GM12878 (cell line): ENCODE results near the gene ADAMTSL1. TPM values are rescaled to one million over a fixed set of nuclear protein-coding genes. Genes with fewer than 3 reads are reported as not detected.

Source experiments
- ATAC-seq: fragments of 200-7000 bp; cut with Tn5 transposase; 3 replicates; pipeline ENCODE4 v1.9.1; 2020; ENCODE audit warnings: mild to moderate bottlenecking, moderate library complexity
- BruUV-seq: library from RNA; stranded (reverse); fragments of 400-500 nt; replicated peaks from 2 replicates; lab custom pipeline; 2021; lab: Mats Ljungman, UMichigan
- CTCF ChIA-PET: fragments of 300-600 bp; sonication (Branson Sonifier 250); formaldehyde crosslinking; extraction: SDS; loops from one replicate; lab custom pipeline; 2021; ENCODE audit warnings: inconsistent platforms; lab: Yijun Ruan, JAX
- POLR2A ChIA-PET: fragments of 350-600 bp; formaldehyde crosslinking; extraction: SDS; loops from one replicate; lab custom pipeline; 2021; ENCODE audit warnings: inconsistent platforms; lab: Charles Lee
- RAD21 ChIA-PET: fragments of 300-600 bp; sonication (Branson Sonifier 250); formaldehyde crosslinking; loops from one replicate; lab custom pipeline; 2023; ENCODE audit warnings: antibody characterized with exemption; ENCODE audit not compliant: unreplicated experiment; lab: Charles Lee
- SMC1A ChIA-PET: fragments of 300-600 bp; sonication (Branson Sonifier 250); formaldehyde crosslinking; loops from one replicate; lab custom pipeline; 2023; ENCODE audit not compliant: unreplicated experiment, uncharacterized antibody; lab: Charles Lee
- DNase-seq: peaks from one replicate; pipeline ENCODE4 v3.0.0-alpha.2; 2011; ENCODE audit warnings: low read depth, low spot score
- FAIRE-seq: peaks from 3 replicates; lab custom pipeline; 2011; peaks lifted over from hg19 to GRCh38; lab: Jason Lieb, UNC
- H2AFZ ChIP-seq: 2 replicates; pipeline ENCODE4 v1.6.0; 2011; ENCODE audit warnings: low read depth, low read length, control low read depth; ENCODE audit not compliant: control insufficient read depth
- H3K27ac ChIP-seq: 2 replicates; pipeline ENCODE4 v1.5.1; 2011; ENCODE audit warnings: control low read depth; ENCODE audit not compliant: control insufficient read depth, insufficient read depth
- H3K27me3 ChIP-seq, 2 experiments: replicated peaks in 1 of 2; 2 replicates each; pipeline versions ENCODE4 v1.6.0 to v1.6.1; 2011; ENCODE audit warnings: low read length in 1 of 2; ENCODE audit not compliant: control insufficient read depth in 2 of 2, insufficient read depth in 2 of 2
- H3K36me3 ChIP-seq, 2 experiments: 2 replicates each; pipeline ENCODE4 v1.5.1; 2011; ENCODE audit warnings: low read length in 1 of 2; ENCODE audit not compliant: control insufficient read depth in 2 of 2, insufficient read depth in 2 of 2
- H3K4me1 ChIP-seq: 2 replicates; pipeline ENCODE4 v1.6.1; 2011; ENCODE audit warnings: mild to moderate bottlenecking, low read length, moderate library complexity, mixed read lengths; ENCODE audit not compliant: control insufficient read depth, insufficient read depth
- H3K4me2 ChIP-seq: 2 replicates; pipeline ENCODE4 v1.6.0; 2011; ENCODE audit warnings: control low read depth; ENCODE audit not compliant: control insufficient read depth, insufficient read depth
- H3K4me3 ChIP-seq: fragments of 200-600 bp; sonication (generic); 2 replicates; pipeline ENCODE4 v1.5.1; 2016
- H3K79me2 ChIP-seq: 2 replicates; pipeline ENCODE4 v1.6.0; 2011; ENCODE audit warnings: low read length; ENCODE audit not compliant: control insufficient read depth, insufficient read depth
- H3K9ac ChIP-seq: 2 replicates; pipeline ENCODE4 v1.8.0; 2011; ENCODE audit warnings: low read length, control low read depth, mixed read lengths; ENCODE audit not compliant: control insufficient read depth, insufficient read depth
- H3K9me3 ChIP-seq: replicated peaks from 3 replicates; pipeline ENCODE4 v1.5.1; 2011; ENCODE audit warnings: mild to moderate bottlenecking, low read length; ENCODE audit not compliant: control insufficient read depth, insufficient read depth
- H4K20me1 ChIP-seq: 2 replicates; pipeline ENCODE4 v1.6.0; 2011; ENCODE audit not compliant: control insufficient read depth, insufficient read depth
- EP300 ChIP-seq, 2 experiments: fragments of 150-350 bp in 1 of 2; IDR thresholded peaks; 2 replicates each; pipeline ENCODE4 v1.6.1; 2011 to 2012; ENCODE audit warnings: low read depth in 2 of 2, low read length in 2 of 2, borderline replicate concordance in 1 of 2, improper control_type of control experiment in 1 of 2, inconsistent platforms in 1 of 2; ENCODE audit not compliant: control insufficient read depth in 1 of 2
- HCFC1 ChIP-seq: fragments of 150-350 bp; IDR thresholded peaks from 2 replicates; pipeline ENCODE4 v1.6.1; 2014; ENCODE audit warnings: low read length
- NFIC ChIP-seq: IDR thresholded peaks from 2 replicates; pipeline ENCODE4 v1.6.1; 2012; ENCODE audit warnings: low read depth, mild to moderate bottlenecking, inconsistent platforms, low read length, moderate library complexity
- NR2C1 ChIP-seq: fragments of 450-650 bp; IDR thresholded peaks from 2 replicates; pipeline ENCODE4 v1.6.1; 2017; ENCODE audit warnings: antibody characterized with exemption, mild to moderate bottlenecking, moderate library complexity
- PAX5 ChIP-seq: IDR thresholded peaks from 2 replicates; pipeline ENCODE4 v1.6.1; 2011; ENCODE audit warnings: low read depth, low read length, borderline replicate concordance
- POU2F2 ChIP-seq: IDR thresholded peaks from 3 replicates; pipeline ENCODE4 v1.6.1; 2011; ENCODE audit warnings: low read depth, mild to moderate bottlenecking, low read length, borderline replicate concordance
- REST ChIP-seq: IDR thresholded peaks from 2 replicates; pipeline ENCODE4 v1.6.1; 2012; ENCODE audit warnings: mild to moderate bottlenecking, low read depth, low read length
- STAT3 ChIP-seq: IDR thresholded peaks from 2 replicates; pipeline ENCODE4 v1.6.1; 2011; ENCODE audit warnings: low read depth, low read length, improper control_type of control experiment
- TAF1 ChIP-seq: IDR thresholded peaks from 2 replicates; pipeline ENCODE4 v1.6.1; 2011; ENCODE audit warnings: mild to moderate bottlenecking, low read depth, low read length, borderline replicate concordance
- TCF3 ChIP-seq: IDR thresholded peaks from 2 replicates; pipeline ENCODE4 v1.6.1; 2012; ENCODE audit warnings: low read depth, mild to moderate bottlenecking, low read length, borderline replicate concordance; ENCODE audit not compliant: insufficient read depth
- ZBTB4 ChIP-seq: fragments of 450-650 bp; formaldehyde crosslinking; IDR thresholded peaks from 2 replicates; pipeline ENCODE4 v1.4.0; 2022; ENCODE audit warnings: mild to moderate bottlenecking, moderate library complexity
- ZNF274 ChIP-seq: IDR thresholded peaks from one replicate; pipeline ENCODE4 v1.8.0; 2011; ENCODE audit not compliant: insufficient read length, insufficient read depth
- WGBS: methylation state at CpG from one replicate; pipeline ENCODE4 v1.1.6; 2016; ENCODE audit warnings: low lambda C conversion rate; ENCODE audit not compliant: insufficient replicate concordance, insufficient coverage; ENCODE audit errors: missing lambda C conversion rate; 5-methylcytosine and 5-hydroxymethylcytosine counted together
- in situ Hi-C: fragments of 300-500 bp; cut with MboI; formaldehyde crosslinking; loops from 9 replicates; pipeline ENCODE4 v1.14.3; 2018; ENCODE audit warnings: mixed read lengths
- intact Hi-C: fragments of 100-400 bp; cut with micrococcal nuclease; formaldehyde crosslinking; loops from one replicate; pipeline ENCODE4 v1.14.2; 2022; ENCODE audit not compliant: unreplicated experiment
- polyA plus RNA-seq, 11 experiments: library from polyadenylated mRNA; depleted of rRNA in 4 of 11; unstranded in 6 of 11; stranded (reverse) in 5 of 11; fragments of >200 nt; fragmentation: Nextera tagmentation in 4 of 11; fragmentation: Illumina TruSeq in 1 of 11; extraction: Ambion mirVana in 4 of 11; extraction: Trizol in 1 of 11; gene quantifications; 1 replicate in 1 of 11; 2 replicates in 10 of 11; pipeline versions ENCODE4 v1.2.1 to v1.2.3, GENCODE V29; 2011 to 2016; ENCODE audit warnings: inconsistent platforms in 2 of 11, missing spikeins in 2 of 11, low read depth in 1 of 11
- total RNA-seq, 4 experiments: library from RNA; depleted of rRNA in 3 of 4; stranded (reverse); fragments of >200 nt in 3 of 4; fragmentation: Illumina TruSeq in 1 of 4; extraction: Trizol in 1 of 4; gene quantifications; 2 replicates each; pipeline versions ENCODE4 v1.2.1 to v1.2.3, GENCODE V29; 2013 to 2021
- TF ChIP-seq, protein P1 (sequence below): fragments of 450-650 bp; IDR thresholded peaks from 2 replicates; pipeline ENCODE4 v1.6.1; 2018; ENCODE audit warnings: borderline replicate concordance, mild to moderate bottlenecking; ENCODE audit not compliant: partially characterized antibody

The ADAMTSL1 gene
- total and polyA plus RNA-seq, 10 of the 15 experiments (the other 5 are each of a cell fraction or from before 2014, with no cell fraction given): 0.01 to 0.10 (median 0.07) TPM; not detected in 6

GRCh38 chr9:18766989-18767550 is 293.1 kb downstream of the ADAMTSL1 start:
- no peak for ATAC-seq
- ChIA-PET POLR2A (no interaction called here), CTCF (interaction anchor here (1.4 to 1.9 kb wide), 2 partner anchors 23 to 262 kb away, joined by 3 to 8 read pairs; no protein-coding TSS in a partner anchor), SMC1A (interaction anchor here (1.2 to 2.9 kb wide), 4 partner anchors 13 to 64 kb away, joined by 3 to 16 read pairs (median 5); no protein-coding TSS in a partner anchor), RAD21 (interaction anchor here (1.0 to 1.1 kb wide), 2 partner anchors 9 to 25 kb away, joined by 3 to 4 read pairs; no protein-coding TSS in a partner anchor)
- no peaks in the 10 kb centered on the region for H3K79me2 ChIP-seq
- in situ Hi-C loops: no loop called here
- H3K4me2 ChIP-seq: no peak overlapping the region
- H3K4me1 ChIP-seq: peaks cover 13% of the 10 kb centered on the region
- no peaks in the 10 kb centered on the region for H3K36me3 ChIP-seq
- no peak for FAIRE-seq
- no peak overlapping the region for H3K27ac ChIP-seq
- H3K27me3 ChIP-seq: no peaks in the 10 kb centered on the region
- H3K4me3 ChIP-seq: no peak overlapping the region
- H4K20me1 ChIP-seq: no peaks in the 10 kb centered on the region
- intact Hi-C loops: no loop called here
- TF ChIP-seq PAX5: no peak
- no peak for TF ChIP-seq POU2F2
- no peak for TF ChIP-seq NFIC
- TF ChIP-seq TAF1: no peak
- no peak for TF ChIP-seq TCF3
- no peak for TF ChIP-seq ZBTB4 (CRISPR knock-in tag)
- no peak for TF ChIP-seq HCFC1
- TF ChIP-seq STAT3: no peak
- no peak for TF ChIP-seq ZNF274
- TF ChIP-seq REST: no peak
- no peak for TF ChIP-seq NR2C1
- TF ChIP-seq, protein P1, sequence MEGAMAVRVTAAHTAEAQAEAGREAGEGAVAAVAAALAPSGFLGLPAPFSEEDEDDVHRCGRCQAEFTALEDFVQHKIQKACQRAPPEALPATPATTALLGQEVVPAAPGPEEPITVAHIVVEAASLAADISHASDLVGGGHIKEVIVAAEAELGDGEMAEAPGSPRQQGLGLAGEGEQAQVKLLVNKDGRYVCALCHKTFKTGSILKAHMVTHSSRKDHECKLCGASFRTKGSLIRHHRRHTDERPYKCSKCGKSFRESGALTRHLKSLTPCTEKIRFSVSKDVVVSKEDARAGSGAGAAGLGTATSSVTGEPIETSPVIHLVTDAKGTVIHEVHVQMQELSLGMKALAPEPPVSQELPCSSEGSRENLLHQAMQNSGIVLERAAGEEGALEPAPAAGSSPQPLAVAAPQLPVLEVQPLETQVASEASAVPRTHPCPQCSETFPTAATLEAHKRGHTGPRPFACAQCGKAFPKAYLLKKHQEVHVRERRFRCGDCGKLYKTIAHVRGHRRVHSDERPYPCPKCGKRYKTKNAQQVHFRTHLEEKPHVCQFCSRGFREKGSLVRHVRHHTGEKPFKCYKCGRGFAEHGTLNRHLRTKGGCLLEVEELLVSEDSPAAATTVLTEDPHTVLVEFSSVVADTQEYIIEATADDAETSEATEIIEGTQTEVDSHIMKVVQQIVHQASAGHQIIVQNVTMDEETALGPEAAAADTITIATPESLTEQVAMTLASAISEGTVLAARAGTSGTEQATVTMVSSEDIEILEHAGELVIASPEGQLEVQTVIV: no peak
- TF ChIP-seq EP300 (IDR thresholded peaks at IDR 0.05; ENCODE audit: borderline replicate concordance in 1 of 2, control insufficient read depth in 1 of 2, low read depth in 2 of 2, low read length in 2 of 2): no peak
- H3K9ac ChIP-seq: no peak overlapping the region
- H3K9me3 ChIP-seq: no peaks in the 10 kb centered on the region
- BruUV-seq: no TSS peak
- no peak overlapping the region for H2AFZ ChIP-seq
- DNase-seq: no peak
- WGBS: 94% methylated on average over 3 of the region's 3 CpGs
